Smooth muscle cell (in vitro differentiated cells): ENCODE results near the gene ECHDC1. TPM values are rescaled to one million over a fixed set of nuclear protein-coding genes. Genes with fewer than 3 reads are reported as not detected.

Experiments used
- DNase-seq: peaks from one replicate; lab custom pipeline; 2025; ENCODE audit not compliant: unreplicated experiment; lab: John Stamatoyannopoulos, UW
- H2AFZ ChIP-seq: fragments of 200-600 bp; sonication (generic); 2 replicates; pipeline ENCODE4 v1.6.0; 2016; ENCODE audit warnings: antibody characterized with exemption, low read depth, mild to moderate bottlenecking
- H3F3A ChIP-seq: fragments of 200-600 bp; sonication (generic); 2 replicates; pipeline ENCODE4 v1.6.0; 2017; ENCODE audit warnings: antibody characterized with exemption, low read depth
- H3K27ac ChIP-seq: fragments of 200-600 bp; sonication (generic); 2 replicates; pipeline ENCODE4 v1.5.1; 2016; ENCODE audit warnings: low read depth, mild to moderate bottlenecking
- H3K27me3 ChIP-seq: fragments of 200-600 bp; sonication (generic); 2 replicates; pipeline ENCODE4 v1.6.1; 2016; ENCODE audit warnings: low read depth, mild to moderate bottlenecking
- H3K36me3 ChIP-seq: fragments of 200-600 bp; sonication (generic); 2 replicates; pipeline ENCODE4 v1.5.1; 2016; ENCODE audit warnings: low read depth
- H3K4me1 ChIP-seq: fragments of 200-600 bp; sonication (generic); 2 replicates; pipeline ENCODE4 v1.5.1; 2016; ENCODE audit warnings: low read depth
- H3K4me2 ChIP-seq: fragments of 200-600 bp; sonication (generic); 2 replicates; pipeline ENCODE4 v1.6.0; 2016; ENCODE audit warnings: mild to moderate bottlenecking
- H3K4me3 ChIP-seq: fragments of 200-600 bp; sonication (generic); 2 replicates; pipeline ENCODE4 v1.5.1; 2016; ENCODE audit warnings: mild to moderate bottlenecking
- H3K79me2 ChIP-seq: fragments of 200-600 bp; sonication (generic); 2 replicates; pipeline ENCODE4 v1.6.0; 2016; ENCODE audit warnings: low read depth, mild to moderate bottlenecking
- H3K9ac ChIP-seq: fragments of 200-600 bp; sonication (generic); 2 replicates; pipeline ENCODE4 v1.6.0; 2016; ENCODE audit warnings: low read depth
- H3K9me3 ChIP-seq: fragments of 200-600 bp; sonication (generic); replicated peaks from 2 replicates; pipeline ENCODE4 v1.5.1; 2016; ENCODE audit warnings: low read depth
- H4K20me1 ChIP-seq: fragments of 200-600 bp; sonication (generic); 2 replicates; pipeline ENCODE4 v1.6.0; 2016; ENCODE audit warnings: low read depth
- WGBS: methylation state at CpG from one replicate; pipeline ENCODE4 v1.1.7; 2016; ENCODE audit warnings: low lambda C conversion rate; 5-methylcytosine and 5-hydroxymethylcytosine counted together
- polyA plus RNA-seq: library from polyadenylated mRNA; unstranded; fragments of >200 nt; fragmentation: Nextera tagmentation; extraction: Ambion mirVana; gene quantifications from 2 replicates; pipeline ENCODE4 v1.2.1, GENCODE V29; 2016
- total RNA-seq: library from RNA; depleted of rRNA; stranded (reverse); fragments of >200 nt; gene quantifications from 2 replicates; pipeline ENCODE4 v1.2.3, GENCODE V29; 2014
- TF ChIP-seq, protein P1 (sequence below): fragments of 200-600 bp; sonication (generic); IDR thresholded peaks from 2 replicates; pipeline ENCODE4 v1.5.1; 2017; ENCODE audit warnings: borderline replicate concordance, mild to moderate bottlenecking, antibody characterized with exemption; ENCODE audit not compliant: insufficient read depth, poor library complexity, severe bottlenecking

The ECHDC1 gene
- total and polyA plus RNA-seq, 2 experiments from 2014 or later: 43.0 to 59.3 TPM

DNA sequence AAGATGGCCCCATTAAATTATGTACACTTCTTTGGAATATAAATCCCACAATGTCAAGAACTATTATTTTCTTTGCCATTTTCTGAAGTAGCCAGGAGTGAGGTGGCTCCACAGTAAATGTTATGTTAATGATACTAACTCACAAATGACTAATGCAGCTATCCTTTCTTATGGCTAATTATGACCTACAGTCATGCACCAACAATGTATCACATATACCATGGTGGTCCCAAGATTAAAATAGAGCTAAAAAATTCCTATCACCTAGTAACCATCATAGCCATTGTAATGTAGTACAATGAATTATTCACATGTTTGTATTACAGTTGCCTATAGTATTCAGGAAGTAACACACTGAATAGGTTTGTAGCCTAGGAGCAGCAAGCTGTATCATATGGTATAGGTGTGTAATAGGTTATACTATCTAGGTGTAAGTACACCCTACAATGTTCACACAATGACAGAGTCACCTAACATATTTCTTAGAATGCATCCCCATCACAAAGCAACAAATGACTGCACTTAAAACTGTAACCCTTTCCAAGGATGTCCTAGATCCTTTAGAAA lies 15.3 kb downstream of the ECHDC1 start:
- no peak overlapping the region for H3K9ac ChIP-seq
- H3K27ac ChIP-seq: no peak overlapping the region

DNA sequence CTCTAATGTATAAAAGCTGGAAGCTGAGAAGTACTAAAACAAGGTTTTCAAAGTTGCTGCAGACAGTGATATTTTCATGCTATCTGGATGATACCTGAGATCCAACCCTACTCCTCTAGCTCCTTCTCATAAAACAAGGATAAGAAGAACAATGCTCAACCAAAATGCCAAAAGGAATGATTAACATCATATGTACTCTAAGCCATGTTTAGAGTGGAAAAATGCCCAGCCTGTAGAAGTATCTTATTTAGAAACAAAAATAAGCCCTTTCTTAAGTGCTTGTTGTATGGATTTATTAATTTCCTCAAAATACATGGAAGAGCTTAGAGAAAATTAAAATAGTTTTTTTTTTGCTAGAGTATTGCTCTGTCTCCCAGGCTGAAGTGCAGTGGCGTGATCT lies 23.7 kb downstream of the ECHDC1 start:
- Histone ChIP-seq H3K4me3 (no peak overlapping the region), H2AFZ (no peak overlapping the region), H3K79me2 (no peaks in the 10 kb centered on the region), H3K36me3 (peaks cover 3% of the 10 kb centered on the region), H3K9ac (no peak overlapping the region), H3K27ac (no peak overlapping the region), H3F3A (no peaks in the 10 kb centered on the region), H3K4me1 (no peaks in the 10 kb centered on the region), H3K4me2 (no peak overlapping the region), H4K20me1 (peaks cover 12% of the 10 kb centered on the region), H3K9me3 (no peaks in the 10 kb centered on the region), H3K27me3 (no peaks in the 10 kb centered on the region)
- TF ChIP-seq, protein P1, sequence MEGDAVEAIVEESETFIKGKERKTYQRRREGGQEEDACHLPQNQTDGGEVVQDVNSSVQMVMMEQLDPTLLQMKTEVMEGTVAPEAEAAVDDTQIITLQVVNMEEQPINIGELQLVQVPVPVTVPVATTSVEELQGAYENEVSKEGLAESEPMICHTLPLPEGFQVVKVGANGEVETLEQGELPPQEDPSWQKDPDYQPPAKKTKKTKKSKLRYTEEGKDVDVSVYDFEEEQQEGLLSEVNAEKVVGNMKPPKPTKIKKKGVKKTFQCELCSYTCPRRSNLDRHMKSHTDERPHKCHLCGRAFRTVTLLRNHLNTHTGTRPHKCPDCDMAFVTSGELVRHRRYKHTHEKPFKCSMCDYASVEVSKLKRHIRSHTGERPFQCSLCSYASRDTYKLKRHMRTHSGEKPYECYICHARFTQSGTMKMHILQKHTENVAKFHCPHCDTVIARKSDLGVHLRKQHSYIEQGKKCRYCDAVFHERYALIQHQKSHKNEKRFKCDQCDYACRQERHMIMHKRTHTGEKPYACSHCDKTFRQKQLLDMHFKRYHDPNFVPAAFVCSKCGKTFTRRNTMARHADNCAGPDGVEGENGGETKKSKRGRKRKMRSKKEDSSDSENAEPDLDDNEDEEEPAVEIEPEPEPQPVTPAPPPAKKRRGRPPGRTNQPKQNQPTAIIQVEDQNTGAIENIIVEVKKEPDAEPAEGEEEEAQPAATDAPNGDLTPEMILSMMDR: no peak
- 100% methylated on average over 1 of the region's 1 CpG for WGBS
- DNase-seq: no peak

More for the DNA sequence above, 15.3 kb downstream of the ECHDC1 start:
- H3K4me1 ChIP-seq: no peaks in the 10 kb centered on the region
- no peaks in the 10 kb centered on the region for H3K36me3 ChIP-seq
- no peaks in the 10 kb centered on the region for H3F3A ChIP-seq
- no peaks in the 10 kb centered on the region for H3K9me3 ChIP-seq
- H3K27me3 ChIP-seq: no peaks in the 10 kb centered on the region
- no peak overlapping the region for H3K4me2 ChIP-seq
- no peak overlapping the region for H2AFZ ChIP-seq
- H3K4me3 ChIP-seq: no peak overlapping the region
- peaks cover 15% of the 10 kb centered on the region for H3K79me2 ChIP-seq
- peaks cover 26% of the 10 kb centered on the region for H4K20me1 ChIP-seq
- no peak for DNase-seq
- TF ChIP-seq, protein P1: no peak

DNA sequence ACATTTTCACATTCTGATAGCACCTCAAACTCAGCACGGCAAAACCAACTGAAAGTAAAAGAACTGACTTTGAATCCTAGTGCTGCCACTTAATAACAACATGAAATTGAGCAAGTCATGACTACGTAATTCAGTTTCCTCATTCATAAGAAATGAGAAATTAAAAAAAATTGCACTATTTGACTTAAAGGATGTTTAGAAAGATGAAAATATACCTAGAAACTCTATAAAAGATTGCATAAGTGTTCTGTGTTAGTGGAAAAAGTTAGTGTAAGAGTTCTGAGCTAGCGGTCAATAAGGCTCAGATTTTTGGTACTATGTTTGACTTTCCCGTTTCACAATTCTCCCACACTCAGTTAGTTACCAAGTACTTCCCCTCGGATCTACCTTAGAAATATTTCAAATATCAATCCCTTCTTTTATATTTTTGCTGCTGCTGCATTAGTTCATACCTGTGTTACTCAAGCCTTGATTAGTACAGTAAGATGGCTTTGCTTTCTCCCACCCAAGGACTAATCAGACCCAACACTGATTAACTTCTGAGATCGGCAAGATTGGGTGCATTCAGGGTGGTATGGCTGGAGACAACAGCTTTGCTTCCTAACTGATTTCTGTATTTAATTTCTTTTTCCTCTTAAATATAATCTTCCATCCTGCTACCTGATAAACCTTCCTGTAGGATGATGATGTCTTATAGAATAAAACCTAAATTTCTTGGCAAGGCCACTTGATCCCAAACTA lies 25.9 kb downstream of the ECHDC1 start:
- no peaks in the 10 kb centered on the region for H3K27me3 ChIP-seq
- no peak overlapping the region for H2AFZ ChIP-seq
- no peaks in the 10 kb centered on the region for H3K9me3 ChIP-seq
- no peaks in the 10 kb centered on the region for H3K79me2 ChIP-seq
- H3K36me3 ChIP-seq: peaks cover 10% of the 10 kb centered on the region
- no peak overlapping the region for H3K27ac ChIP-seq
- H3K9ac ChIP-seq: no peak overlapping the region
- TF ChIP-seq, protein P1: no peak
- WGBS: 71% methylated on average over 6 of the region's 6 CpGs
- H3K4me2 ChIP-seq: no peak overlapping the region
- H3F3A ChIP-seq: no peaks in the 10 kb centered on the region
- no peak for DNase-seq
- no peak overlapping the region for H3K4me3 ChIP-seq
- peaks cover 12% of the 10 kb centered on the region for H4K20me1 ChIP-seq
- no peaks in the 10 kb centered on the region for H3K4me1 ChIP-seq
